Measurements from ENCODE around the gene ZNF845. TPM values are rescaled to one million over a fixed set of nuclear protein-coding genes. Genes with fewer than 3 reads are reported as not detected.
"Not testable (repeated sequence)": the region's sequence is repeated elsewhere in the genome, so short reads cannot be mapped to it uniquely, and the experiment has no call there.

ZNF845 gene
- total and polyA plus RNA-seq, 2 of the 4 experiments (the other 2 are of a cell fraction), result 1.2 to 9.5 TPM

- CTCF ChIA-PET, result interaction anchor here (0.6 kb wide), 1 partner anchor 71 kb away, joined by 3 read pairs; no protein-coding TSS in a partner anchor
- intact Hi-C loops (cut with micrococcal nuclease), result loop anchor here (2.0 to 10.0 kb wide), 3 partner anchors 78 to 762 kb away; partner anchors contain the start of gene ZNF677
These were observed 485 bp upstream of the ZNF845 start for GRCh38 chr19:53333066-53333462.

GRCh38 chr19:53344403-53344802 lies 10.9 kb downstream of the ZNF845 start:
- intact Hi-C loops (cut with micrococcal nuclease); H2AK9ac ChIP-seq (replicated peaks; ENCODE audit: low read depth, low read length, poor library complexity); in situ Hi-C loops (cut with MboI; ENCODE audit: low sequenced_read_pairs); H3K9me1 ChIP-seq (ENCODE audit: insufficient read depth, low read length); H4K8ac ChIP-seq (ENCODE audit: low read depth in 2 of 2, low read length in 2 of 2); H3K9ac ChIP-seq (ENCODE audit: low read depth, low read length); H2BK120ac ChIP-seq (ENCODE audit: low read depth, low read length); H3K4me3 ChIP-seq (ENCODE audit: insufficient read depth, low read depth, low read length); POLR2A ChIA-PET (ENCODE audit: unreplicated experiment); H3K18ac ChIP-seq (ENCODE audit: low read depth, low read length); H3K27me3 ChIP-seq (ENCODE audit: control insufficient read depth, insufficient read depth, low read length); H3K4me2 ChIP-seq (ENCODE audit: low read depth, low read length); H2BK20ac ChIP-seq (ENCODE audit: low read depth, low read length); H3K27ac ChIP-seq (ENCODE audit: insufficient read depth, low read length); H3K23ac ChIP-seq (ENCODE audit: low read depth, low read length); H2BK15ac ChIP-seq (ENCODE audit: low read depth, low read length); H4K91ac ChIP-seq (ENCODE audit: insufficient read depth, low read depth, low read length); DNase-seq; H3K4ac ChIP-seq (ENCODE audit: low read depth, low read length); H2AFZ ChIP-seq (replicated peaks; ENCODE audit: low read length, poor library complexity); H3K14ac ChIP-seq (replicated peaks; ENCODE audit: low read depth, low read length); H3K4me1 ChIP-seq (ENCODE audit: control insufficient read depth, insufficient read depth, low read length); BruUV-seq (replicated peaks); H3K79me1 ChIP-seq (ENCODE audit: low read depth in 1 of 2, low read length in 2 of 2); ATAC-seq (ENCODE audit: low read depth); H2BK5ac ChIP-seq (ENCODE audit: low read depth, low read length, poor library complexity, severe bottlenecking); H4K5ac ChIP-seq (ENCODE audit: low read depth, low read length); H2AK5ac ChIP-seq (ENCODE audit: low read depth, low read length); H3K56ac ChIP-seq (ENCODE audit: extremely low read depth, insufficient read depth, low read length); dilution Hi-C loops (cut with HindIII; ENCODE audit: low sequenced_read_pairs, unreplicated experiment); H4K20me1 ChIP-seq (ENCODE audit: insufficient read depth, low read length): not testable (repeated sequence)
- WGBS, 2 experiments (ENCODE audit: extremely low coverage in 2 of 2, insufficient read length in 1 of 2), result no CpG with 5 or more reads among the region's 4 CpGs
- Histone ChIP-seq H3K9me3 (ENCODE audit: control insufficient read depth, insufficient read depth, low read length) (peaks cover 18% of the 10 kb centered on the region), H3K36me3 (ENCODE audit: control insufficient read depth, insufficient read depth, low read length) (peaks cover 57% of the 10 kb centered on the region)
- CTCF ChIA-PET, result interaction anchor here (0.7 kb wide), 1 partner anchor 80 kb away, joined by 3 read pairs; no protein-coding TSS in a partner anchor

More at GRCh38 chr19:53333066-53333462, 485 bp upstream of the ZNF845 start:
- H2BK20ac ChIP-seq (ENCODE audit: low read depth, low read length), result no peak overlapping the region
- POLR2A ChIA-PET (ENCODE audit: unreplicated experiment), result no interaction called here
- no peak overlapping the region for H2AK9ac ChIP-seq (replicated peaks; ENCODE audit: low read depth, low read length, poor library complexity)
- peak overlapping the region; percentile 95 for H2AFZ ChIP-seq (replicated peaks; ENCODE audit: low read length, poor library complexity)
- peaks cover 2% of the 10 kb centered on the region; the same call in 1 of the 2 replicates for H3K36me3 ChIP-seq (ENCODE audit: control insufficient read depth, insufficient read depth, low read length)
- 0 out of 2 replicates have a peak, but pooled peaks have one; percentile 3 for TF ChIP-seq MXI1 (IDR thresholded peaks at IDR 0.05; ENCODE audit: borderline replicate concordance, low read depth, low read length)
- no peak for TF ChIP-seq CEBPB (IDR thresholded peaks at IDR 0.05; ENCODE audit: low read depth, low read length)
- TF ChIP-seq MAZ (IDR thresholded peaks at IDR 0.05; ENCODE audit: borderline replicate concordance, low read depth, low read length), result no peak
- WGBS, 2 experiments (ENCODE audit: extremely low coverage in 2 of 2, insufficient read length in 1 of 2), result no CpG with 5 or more reads among the region's 14 CpGs
- no peak overlapping the region for H3K14ac ChIP-seq (replicated peaks; ENCODE audit: low read depth, low read length)
- peak overlapping the region; percentile 62 for H3K27ac ChIP-seq (ENCODE audit: insufficient read depth, low read length)
- H3K9me1 ChIP-seq (ENCODE audit: insufficient read depth, low read length), result no peaks in the 10 kb centered on the region
- BruUV-seq (replicated peaks), result no TSS peak
- H3K4ac ChIP-seq (ENCODE audit: low read depth, low read length), result no peak overlapping the region; the same call in 1 of the 2 replicates
- no peak overlapping the region for H3K18ac ChIP-seq (ENCODE audit: low read depth, low read length)
- peak overlapping the region; percentile 69 for H3K4me3 ChIP-seq (ENCODE audit: insufficient read depth, low read depth, low read length)
- no peak overlapping the region; the same call in 1 of the 2 replicates for H4K91ac ChIP-seq (ENCODE audit: insufficient read depth, low read depth, low read length)
- H2BK5ac ChIP-seq (ENCODE audit: low read depth, low read length, poor library complexity, severe bottlenecking), result peak overlapping the region; percentile 46
- peaks cover 5% of the 10 kb centered on the region; the same call in 1 of the 2 replicates for H3K9me3 ChIP-seq (ENCODE audit: control insufficient read depth, insufficient read depth, low read length)
- ATAC-seq (ENCODE audit: low read depth), result peak; percentile 64
- no peak for DNase-seq
- peaks cover 8 to 12% of the 10 kb centered on the region in 2 experiments; a peak in 3 of 4 replicates for H3K79me1 ChIP-seq (ENCODE audit: low read depth in 1 of 2, low read length in 2 of 2)
- 0 out of 4 replicates have a peak overlapping the region, but pooled peaks of 1 of the 2 experiments have one; percentile 17 for H4K8ac ChIP-seq (ENCODE audit: low read depth in 2 of 2, low read length in 2 of 2)
- no peak overlapping the region for H3K23ac ChIP-seq (ENCODE audit: low read depth, low read length)
- H3K27me3 ChIP-seq (ENCODE audit: control insufficient read depth, insufficient read depth, low read length), result no peaks in the 10 kb centered on the region
- H3K4me2 ChIP-seq (ENCODE audit: low read depth, low read length), result peak overlapping the region; percentile 92
- no peaks in the 10 kb centered on the region for H4K20me1 ChIP-seq (ENCODE audit: insufficient read depth, low read length)
- H3K56ac ChIP-seq (ENCODE audit: extremely low read depth, insufficient read depth, low read length), result no peak overlapping the region
- H2BK120ac ChIP-seq (ENCODE audit: low read depth, low read length), result no peak overlapping the region
- H2BK15ac ChIP-seq (ENCODE audit: low read depth, low read length), result no peak overlapping the region
- peak overlapping the region; percentile 46; the same call in 1 of the 2 replicates for H4K5ac ChIP-seq (ENCODE audit: low read depth, low read length)
- in situ Hi-C loops (cut with MboI; ENCODE audit: low sequenced_read_pairs) (no loop called here), dilution Hi-C loops (cut with HindIII; ENCODE audit: low sequenced_read_pairs, unreplicated experiment) (no loop called here)
- H2AK5ac ChIP-seq (ENCODE audit: low read depth, low read length), result no peak overlapping the region
- peaks cover 1% of the 10 kb centered on the region; the same call in 1 of the 2 replicates for H3K4me1 ChIP-seq (ENCODE audit: control insufficient read depth, insufficient read depth, low read length)
- peak overlapping the region; percentile 72 for H3K9ac ChIP-seq (ENCODE audit: low read depth, low read length)
